GM19324 (cell line): ENCODE data around the gene SYNRG.

Source experiments
- ATAC-seq: cut with Tn5 transposase; IDR thresholded peaks from one replicate; pipeline ENCODE4 v1.9.1; 2021; ENCODE audit warnings: mild to moderate bottlenecking, moderate library complexity; ENCODE audit not compliant: unreplicated experiment, low FRiP score

SYNRG gene

GRCh38 chr17:37479025-37479424 is 130.2 kb downstream of the SYNRG start:
- no peak for ATAC-seq

DNA sequence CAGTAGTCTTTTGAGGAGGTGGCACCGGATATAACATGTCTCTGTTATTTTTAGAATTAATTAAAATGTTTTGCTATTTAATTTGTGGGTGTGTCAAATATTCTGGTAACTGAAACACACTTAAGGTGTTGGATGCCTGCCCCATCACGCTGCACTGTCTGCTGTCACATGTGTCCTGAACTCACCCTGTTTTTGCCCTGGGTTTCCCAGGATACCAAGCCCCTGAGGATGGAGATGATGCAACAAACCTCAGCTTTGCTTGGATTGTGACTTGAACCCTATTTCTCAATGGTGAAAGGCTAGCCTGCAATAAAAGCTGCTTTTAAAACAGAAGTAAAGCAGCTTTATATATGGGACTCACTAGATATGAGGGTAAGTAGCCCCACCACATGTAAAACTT is 131.0 kb downstream of the SYNRG start:
- ATAC-seq: no peak

DNA sequence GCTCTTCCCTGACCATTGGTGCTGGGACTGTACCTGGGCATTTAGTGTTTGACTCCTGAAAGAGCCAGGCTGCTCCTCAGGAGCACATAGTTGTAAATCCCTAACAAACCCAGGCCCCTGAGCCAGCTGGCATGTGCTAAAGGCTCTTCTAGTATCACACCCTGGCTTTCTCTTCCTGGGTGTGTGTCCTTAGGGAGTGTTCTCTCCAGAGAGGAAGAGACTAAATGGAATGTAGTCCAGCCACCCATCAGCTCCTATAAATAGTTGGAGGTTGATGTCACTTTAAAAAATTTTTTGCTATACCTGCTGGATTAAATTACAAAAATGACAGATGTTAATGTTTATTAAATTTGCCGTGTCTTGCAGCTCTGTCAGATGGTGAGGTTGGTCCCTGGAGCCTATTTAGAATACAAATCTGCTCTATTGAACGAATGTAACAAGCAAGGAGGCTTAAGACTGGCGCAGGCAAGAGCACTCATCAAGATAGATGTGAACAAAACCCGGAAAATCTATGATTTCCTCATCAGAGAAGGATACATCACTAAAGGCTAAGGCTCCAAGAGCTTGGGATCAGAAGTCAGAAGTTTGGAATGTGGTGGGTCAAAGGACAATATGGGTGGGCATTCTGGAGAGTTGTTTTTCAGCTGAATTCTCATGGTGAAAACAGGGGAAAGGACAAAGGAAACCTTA is 132.6 kb downstream of the SYNRG start:
- no peak for ATAC-seq

DNA sequence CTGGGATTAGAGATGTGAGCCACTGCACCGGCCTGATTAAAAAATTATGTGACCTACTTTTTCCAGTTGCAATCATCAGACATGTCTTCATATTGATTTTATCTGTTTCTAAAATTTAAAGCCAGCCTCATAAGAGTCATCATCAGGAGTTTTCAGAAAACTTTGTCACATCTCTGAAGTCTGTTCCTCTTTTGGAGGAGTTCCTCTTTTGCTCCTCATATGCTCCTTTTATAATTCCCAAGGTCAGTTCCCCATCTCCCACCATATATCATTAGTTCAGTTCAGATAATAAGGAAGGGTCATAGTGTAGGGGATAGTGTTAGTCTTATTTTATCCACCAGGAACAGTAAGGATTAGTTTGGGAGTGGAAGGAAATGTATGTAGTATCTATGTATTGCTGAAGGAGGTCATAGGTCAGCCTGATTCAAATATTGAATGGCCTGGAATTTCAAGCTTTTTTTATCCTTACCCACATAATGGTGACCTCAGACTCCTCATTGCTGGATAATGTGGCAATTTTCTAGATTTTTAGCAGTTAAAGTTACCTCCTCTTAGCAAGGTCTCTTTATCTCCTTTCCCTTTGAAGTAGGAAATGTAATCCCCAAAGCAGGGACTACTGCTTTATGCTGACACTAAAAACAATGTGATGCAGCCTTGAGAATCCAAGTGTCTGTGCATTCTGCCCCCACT is 133.3 kb downstream of the SYNRG start:
- ATAC-seq: no peak

DNA sequence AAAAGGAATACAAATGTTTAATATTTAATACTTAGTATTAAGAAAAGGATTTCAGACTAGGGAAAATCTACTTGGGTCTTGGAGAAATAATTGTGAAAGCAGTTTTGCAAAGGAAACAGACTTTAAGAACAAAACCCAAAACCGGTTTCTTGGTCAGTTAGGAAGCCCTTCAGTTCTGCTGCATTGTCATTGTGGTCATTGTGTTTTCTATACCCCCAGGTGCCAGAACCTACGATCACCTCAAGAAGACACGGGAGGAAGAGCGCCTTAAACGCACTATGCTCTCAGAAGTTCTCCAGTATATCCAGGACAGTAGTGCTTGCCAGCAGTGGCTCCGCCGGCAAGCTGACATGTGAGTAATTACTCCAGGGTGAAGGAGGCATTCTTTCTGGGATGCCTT is 139.0 kb downstream of the SYNRG start:
- ATAC-seq: no peak

DNA sequence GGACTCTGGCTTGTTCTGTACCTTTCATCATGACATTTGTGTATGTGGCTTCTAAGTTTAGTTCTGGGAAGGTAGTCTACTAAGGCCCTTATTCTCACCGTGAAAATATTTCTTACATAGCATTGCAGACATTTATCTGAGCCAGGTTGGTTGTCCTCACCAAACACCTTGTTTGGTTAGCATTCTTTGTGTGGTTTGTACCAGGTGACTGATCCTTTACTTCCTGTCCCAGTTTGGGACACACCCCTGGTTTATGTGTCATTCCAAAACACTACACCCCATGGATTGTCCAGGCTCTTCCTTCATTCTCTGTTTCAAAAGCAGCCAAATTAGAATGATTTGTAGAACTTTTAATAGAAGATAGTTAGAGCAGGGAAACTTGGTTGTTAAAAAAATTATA is 142.7 kb downstream of the SYNRG start:
- ATAC-seq: no peak

GRCh38 chr17:37465069-37465616 is 144.1 kb downstream of the SYNRG start:
- ATAC-seq: no peak
